Subcutaneous adipose tissue (tissue), 4 donors: Measurements from ENCODE around the gene CDKN1B. TPM values are rescaled to one million over a fixed set of nuclear protein-coding genes. Genes with fewer than 3 reads are reported as not detected.

ENCODE experiments used
- total RNA-seq, 4 donors: library from RNA; depleted of rRNA; stranded (reverse); fragments of >200 nt; gene quantifications; one replicate each; pipeline ENCODE4 v1.1.0, GENCODE V29; 2016
- TF ChIP-seq, protein P1 (sequence below): fragments of 450-650 bp; IDR thresholded peaks from one replicate; pipeline ENCODE4 v1.5.1; 2016; ENCODE audit warnings: low read depth, mild to moderate bottlenecking, control low read depth, antibody characterized with exemption, moderate library complexity

Gene CDKN1B
- total RNA-seq, 4 donors from 2014 or later: 45.3 to 76.0 (median 64.9) TPM

DNA sequence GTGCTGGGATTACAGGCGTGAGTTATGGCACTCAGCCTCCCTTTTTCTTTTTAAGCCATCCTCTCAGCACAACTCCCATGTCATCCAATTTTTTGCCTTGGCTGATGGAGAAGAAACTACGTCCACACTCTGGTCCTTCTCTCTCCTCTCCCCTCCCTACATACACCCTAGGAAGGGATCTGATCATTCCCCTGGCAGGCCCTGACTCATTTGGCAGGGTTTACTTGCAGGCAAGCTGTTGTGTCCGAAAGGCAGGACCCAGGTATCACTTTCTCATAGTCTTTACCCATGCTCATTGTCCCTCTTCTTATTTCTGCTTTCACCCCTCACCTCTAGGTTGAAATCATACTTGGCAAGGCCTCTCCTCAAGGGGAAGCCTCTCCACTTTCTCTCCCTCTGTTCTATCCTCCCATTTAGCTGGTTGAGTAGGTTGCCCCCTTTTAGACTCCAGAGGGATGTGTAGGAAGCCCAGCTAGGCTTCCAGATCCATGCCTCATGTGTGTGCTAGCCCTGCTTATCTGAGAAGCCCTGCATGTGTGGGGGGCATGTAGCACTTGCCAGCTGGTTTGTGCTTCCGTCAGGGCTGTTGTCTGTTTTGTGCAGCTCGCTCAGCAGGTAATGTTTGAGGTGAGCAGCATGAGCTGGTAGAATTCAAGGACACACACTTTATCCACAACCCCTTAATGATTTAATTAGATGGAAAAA is 36.0 kb upstream of the CDKN1B start:
- TF ChIP-seq, protein P1, sequence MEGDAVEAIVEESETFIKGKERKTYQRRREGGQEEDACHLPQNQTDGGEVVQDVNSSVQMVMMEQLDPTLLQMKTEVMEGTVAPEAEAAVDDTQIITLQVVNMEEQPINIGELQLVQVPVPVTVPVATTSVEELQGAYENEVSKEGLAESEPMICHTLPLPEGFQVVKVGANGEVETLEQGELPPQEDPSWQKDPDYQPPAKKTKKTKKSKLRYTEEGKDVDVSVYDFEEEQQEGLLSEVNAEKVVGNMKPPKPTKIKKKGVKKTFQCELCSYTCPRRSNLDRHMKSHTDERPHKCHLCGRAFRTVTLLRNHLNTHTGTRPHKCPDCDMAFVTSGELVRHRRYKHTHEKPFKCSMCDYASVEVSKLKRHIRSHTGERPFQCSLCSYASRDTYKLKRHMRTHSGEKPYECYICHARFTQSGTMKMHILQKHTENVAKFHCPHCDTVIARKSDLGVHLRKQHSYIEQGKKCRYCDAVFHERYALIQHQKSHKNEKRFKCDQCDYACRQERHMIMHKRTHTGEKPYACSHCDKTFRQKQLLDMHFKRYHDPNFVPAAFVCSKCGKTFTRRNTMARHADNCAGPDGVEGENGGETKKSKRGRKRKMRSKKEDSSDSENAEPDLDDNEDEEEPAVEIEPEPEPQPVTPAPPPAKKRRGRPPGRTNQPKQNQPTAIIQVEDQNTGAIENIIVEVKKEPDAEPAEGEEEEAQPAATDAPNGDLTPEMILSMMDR: no peak

DNA sequence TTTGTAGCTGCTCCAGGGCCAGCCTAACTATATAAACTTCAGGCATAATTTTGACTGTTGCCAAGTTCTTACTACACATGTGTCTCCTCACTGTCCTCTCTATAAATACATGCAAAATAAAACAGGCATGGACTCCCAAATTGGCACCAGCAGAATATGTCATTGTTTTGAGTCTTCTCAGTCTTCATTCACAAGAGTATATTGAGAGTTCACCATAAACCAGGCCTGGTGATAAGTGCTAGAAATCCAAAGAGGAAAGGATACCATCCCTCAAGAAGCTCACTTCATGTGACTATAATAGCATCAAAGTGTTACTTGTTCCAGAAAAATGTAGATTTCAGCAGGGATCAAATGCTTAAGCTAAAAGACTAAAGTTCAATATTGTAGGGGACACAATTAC is 34.9 kb upstream of the CDKN1B start:
- TF ChIP-seq, protein P1: no peak

DNA sequence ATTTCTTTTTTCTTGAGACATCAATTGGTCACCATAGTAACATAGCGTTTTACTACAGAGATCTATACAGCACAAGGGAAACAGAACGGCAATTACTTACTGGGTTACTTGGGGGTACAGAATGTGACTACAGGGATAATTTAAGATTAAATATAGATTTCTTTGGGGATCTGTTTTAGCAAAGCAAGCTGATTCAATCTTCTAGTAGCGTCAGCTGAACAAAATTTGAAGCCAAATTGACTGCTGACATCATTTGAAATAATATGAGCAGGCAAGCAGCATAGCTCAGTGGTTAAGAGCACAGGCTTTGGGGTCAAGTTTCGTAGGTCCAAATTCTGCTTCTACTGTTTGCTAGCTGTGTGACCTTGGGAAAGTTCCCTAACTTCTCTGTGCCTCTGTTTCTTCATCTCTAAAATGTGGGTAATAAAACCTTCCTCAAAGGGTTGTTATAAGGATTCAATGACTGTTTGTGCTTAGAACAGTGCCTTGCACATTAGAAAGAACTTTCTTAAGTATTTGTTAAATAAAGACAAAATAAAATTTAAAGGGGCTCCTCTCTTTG is 34.0 kb upstream of the CDKN1B start:
- TF ChIP-seq, protein P1: no peak

DNA sequence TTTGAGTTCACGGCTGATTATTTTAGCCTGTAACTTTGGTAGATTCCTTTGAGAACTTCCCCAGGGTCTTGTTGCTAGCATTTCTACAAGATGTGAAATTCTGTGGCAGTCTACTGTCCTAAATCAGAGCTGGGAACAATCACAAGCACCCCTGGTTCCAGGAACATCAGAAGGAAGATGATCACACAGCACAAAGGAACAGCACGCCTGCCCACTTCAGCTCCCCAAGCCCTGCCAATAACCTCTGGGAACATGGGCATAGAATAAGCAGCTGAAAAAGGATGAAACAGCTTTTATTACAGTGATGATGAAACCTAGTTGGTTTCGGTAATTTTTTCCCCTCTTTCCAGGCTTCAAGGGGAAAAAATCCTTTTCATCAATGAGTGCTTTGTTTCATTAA is 33.4 kb upstream of the CDKN1B start:
- TF ChIP-seq, protein P1: no peak

DNA sequence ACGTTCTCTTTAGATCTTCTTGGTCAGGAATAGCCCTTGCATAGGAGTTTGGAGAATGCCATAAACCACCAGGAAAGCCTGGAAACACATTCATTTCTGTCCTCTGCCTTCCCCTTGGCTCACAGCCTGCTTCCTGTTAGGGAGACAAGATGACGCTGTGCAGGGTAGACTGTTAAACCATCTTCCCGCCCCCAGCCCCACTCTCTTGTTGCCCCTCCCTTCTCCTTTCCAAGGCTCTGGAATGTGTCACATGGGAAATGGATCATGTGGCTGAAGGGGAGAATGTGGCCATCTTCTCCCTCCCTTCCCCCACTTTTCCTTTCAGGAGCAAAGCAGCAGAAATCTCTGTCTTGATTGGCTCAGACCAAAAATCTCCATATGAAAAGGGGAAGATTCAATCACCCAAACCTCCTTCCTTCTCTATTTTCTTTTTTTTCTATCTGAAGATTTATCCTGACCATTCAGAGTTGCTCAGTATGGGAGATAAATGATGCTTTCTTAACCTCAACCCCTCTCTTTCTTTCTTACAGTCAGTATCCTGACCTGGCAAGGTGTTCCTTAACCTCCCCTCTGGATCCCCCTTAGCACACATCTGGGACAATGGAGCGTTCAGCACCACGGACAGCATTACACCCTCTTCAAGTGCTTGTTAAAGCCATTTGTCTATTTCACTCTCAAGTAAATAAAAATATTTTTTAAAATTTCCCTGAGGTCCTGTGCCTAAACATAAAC is 32.6 kb upstream of the CDKN1B start:
- TF ChIP-seq, protein P1: no peak

DNA sequence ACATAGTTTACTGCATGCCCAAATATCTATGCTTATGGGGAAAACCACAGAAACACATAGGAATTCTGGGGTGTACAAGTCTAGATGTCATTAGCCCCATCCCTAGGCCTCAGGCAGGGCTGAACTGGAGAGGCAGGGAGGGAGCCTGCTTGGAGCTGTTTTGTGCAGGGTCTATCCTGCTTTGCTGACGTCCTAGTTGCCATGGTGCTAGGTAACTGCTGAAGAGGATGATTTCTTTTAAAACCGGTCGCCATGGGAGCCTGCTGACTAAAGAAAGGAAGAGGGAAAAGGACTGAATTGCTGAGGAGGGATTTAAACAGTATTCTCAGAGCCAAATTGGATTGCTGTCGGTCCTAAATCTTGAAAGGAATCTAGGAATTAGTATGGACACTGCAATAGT is 31.9 kb upstream of the CDKN1B start:
- TF ChIP-seq, protein P1: no peak

DNA sequence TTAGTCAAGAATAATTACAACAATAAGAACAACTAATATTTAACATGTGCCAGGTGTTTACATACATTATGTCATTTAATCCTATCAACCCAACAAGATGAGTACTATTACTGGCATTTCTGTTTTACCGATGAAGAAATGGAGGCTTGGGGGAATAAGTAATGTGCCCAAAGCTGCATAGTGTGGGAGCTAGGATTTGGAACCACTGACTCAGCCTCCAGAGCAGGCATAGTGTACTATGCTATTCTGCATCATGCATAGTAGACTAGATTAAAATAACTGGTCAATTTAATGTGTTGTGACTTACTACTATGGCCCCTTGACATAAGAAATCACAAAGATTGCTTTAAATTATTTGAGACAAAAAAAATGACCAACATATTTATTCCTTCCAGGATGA is 30.7 kb upstream of the CDKN1B start:
- TF ChIP-seq, protein P1: no peak
